ENCODE measurements around the gene KNOP1.
"Not testable (repeated sequence)": the region's sequence is repeated elsewhere in the genome, so short reads cannot be mapped to it uniquely, and the experiment has no call there.

KNOP1 gene

DNA sequence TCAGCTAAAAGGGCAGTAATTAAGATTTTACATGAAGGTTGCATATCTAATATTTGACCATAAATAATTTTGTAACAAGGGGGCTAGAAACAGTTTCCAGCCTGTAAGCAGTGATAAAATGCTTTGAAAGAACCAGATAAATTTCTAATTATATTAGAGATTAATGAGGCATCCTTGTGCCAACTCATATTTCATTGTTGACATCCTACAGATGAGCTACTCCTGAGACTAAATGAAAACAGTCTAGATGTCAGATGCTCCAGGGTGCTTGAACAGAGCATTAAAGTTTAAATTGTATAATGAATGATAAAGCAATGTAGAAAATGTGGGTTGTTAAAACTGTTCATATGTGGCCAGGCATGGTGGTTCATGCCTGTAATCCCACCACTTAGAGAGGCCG lies 23.3 kb upstream of the KNOP1 start:
- DNase-seq (ENCODE audit: low read depth): no peak

DNA sequence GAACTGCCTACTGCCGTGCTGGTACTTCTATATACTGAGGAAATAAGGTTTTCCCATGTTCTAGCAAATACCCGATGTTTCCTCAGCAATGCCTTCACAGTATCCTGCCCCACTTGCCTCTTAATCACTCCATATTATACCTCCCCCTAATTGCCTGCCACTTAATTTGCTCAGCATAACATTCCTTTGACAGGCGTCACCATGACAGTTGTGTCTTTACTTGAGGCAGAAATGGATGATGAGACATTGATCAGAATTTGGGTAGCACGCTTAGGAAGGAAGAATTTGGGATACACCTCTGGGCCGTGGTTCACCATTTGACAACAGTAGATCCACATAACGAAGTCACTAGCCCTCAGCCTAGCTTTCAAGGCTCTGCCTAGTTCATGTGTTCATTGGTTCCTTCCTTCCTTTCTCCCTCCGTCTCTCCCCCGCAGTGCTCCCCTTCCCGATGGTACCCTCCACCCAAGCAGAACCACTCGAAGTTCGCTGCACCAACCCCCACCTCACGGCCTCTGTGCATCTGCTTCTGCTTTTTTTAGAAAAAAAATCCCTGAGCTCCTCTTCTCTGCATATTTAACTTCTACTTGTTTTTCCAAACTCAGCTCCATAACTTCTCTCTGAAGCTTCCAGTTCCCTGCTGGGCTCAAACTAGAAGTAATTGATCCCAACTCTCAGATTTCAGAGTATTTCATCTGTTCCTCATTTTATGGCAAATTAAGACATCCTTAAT lies 19.4 kb upstream of the KNOP1 start:
- no peak for DNase-seq (ENCODE audit: low read depth)

DNA sequence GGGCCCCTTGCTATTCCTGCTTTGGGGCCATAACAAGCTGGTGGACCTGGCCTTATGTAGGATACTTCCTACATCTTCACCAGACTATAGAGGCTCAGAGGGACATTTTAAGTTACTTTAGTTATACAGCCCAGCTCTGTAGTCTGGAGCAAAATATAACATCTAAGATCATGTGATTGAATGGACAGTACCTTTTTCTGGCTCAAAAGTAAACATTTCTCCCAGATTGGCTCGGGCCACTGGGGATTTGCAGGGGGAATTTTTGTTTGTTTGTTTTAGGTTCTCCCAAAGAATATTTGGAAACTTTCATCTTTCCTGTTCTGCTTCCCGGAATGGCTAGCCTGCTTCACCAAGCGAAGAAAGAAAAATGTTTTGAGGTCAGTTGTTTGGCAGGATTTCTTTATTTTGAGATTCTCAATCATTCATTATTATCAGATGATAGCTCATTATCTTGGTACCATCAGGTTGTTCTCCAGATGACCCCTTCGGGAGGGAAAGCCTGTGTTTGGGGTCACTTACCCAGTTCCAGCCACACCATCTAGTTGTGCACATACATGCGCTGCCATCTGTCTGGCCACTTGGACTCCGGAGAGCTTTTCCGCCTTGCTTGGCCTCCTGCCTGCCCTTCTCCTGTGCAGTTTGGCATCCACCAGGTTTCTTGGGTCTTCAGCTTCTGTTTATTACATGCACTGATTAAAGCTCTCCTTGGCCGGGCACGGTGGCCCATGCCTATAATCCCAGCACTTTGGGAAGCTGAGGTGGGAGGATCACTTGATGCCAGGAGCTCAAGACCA lies 17.2 kb upstream of the KNOP1 start:
- DNase-seq (ENCODE audit: low read depth): no peak

DNA sequence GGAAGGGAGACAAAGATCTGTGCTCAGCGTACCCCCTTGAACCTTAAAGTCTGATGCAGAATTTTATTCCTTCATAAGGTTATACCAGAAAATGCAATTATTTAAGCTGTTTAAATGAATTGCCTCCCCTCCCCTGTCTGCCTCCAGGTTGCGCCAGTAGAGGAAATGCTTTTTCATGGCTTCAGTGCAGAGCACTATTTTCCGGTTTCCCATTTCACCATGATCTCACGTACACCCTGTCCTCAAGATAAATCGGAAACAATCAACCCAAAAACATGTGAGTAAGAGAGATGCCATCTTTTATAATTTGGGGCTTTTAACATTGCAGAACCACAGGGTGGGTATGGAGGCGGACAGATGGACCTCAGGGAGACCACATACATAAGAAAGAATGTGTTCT lies 15.5 kb upstream of the KNOP1 start:
- DNase-seq (ENCODE audit: low read depth): no peak

DNA sequence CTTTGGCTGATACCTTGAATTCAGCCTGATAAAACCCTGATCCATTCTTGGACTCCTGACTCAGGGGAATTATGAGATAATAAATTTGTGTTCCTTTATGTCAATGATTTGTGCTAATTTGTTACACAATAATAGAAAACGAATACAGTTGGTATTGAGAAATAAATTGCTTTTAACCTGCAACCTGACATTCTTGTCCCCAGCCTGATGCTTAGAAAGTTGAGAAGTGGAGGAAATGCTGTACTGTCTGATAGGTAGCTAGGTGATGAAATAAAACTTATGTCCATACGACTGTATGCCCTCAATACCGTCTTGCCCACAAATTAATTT lies 10.6 kb upstream of the KNOP1 start:
- no peak for DNase-seq (ENCODE audit: low read depth)

DNA sequence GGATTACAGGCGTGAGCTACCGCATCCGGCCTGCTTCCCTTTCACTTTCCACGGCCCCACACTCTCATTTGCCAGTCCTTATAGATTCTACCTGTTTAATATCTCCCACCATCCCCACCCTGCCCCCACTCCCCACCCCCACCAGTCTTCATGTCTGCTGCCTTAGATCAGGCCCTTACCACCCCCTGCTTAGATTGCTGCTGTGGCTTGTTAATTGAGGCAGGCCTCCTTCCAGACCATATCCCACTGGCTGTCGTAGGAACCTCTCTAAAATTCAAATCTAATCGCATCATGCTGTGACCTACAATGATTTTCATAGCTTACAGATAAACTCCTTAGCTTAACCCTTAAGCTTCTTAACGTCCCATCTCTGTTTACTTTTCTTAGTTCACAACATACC lies 5.0 kb upstream of the KNOP1 start:
- DNase-seq (ENCODE audit: low read depth): no peak

DNA sequence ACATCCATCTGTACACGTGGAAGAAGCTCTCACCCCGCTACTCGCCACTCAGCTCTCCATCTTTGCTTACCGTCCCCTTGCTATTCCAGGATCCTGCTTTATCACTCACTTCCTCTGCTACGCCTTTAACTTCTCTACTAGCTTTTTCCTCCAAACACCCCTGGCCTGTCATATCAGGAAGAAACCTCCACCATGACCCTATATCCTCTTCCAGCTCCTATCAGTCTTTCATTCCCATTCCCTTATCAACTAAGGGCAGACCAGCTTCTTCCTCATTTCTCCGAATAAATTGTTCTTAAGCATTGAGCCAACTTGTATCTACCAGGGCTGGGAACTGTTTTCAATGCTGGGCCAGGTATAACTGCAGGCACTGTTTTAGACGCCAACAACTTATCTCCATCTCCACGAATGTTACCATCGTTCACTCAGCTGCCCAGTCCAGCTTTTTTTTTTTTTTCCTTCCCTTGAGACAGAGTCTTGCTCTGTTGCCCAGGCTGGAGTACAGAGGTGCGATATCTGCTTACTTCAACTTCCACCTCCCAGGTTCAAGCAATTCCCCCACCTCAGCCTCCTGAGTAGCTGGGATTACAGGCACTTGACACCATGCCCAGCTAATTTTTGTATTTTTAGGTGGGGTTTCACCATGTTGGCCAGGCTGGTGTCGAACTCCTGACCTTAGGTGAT lies 4.4 kb upstream of the KNOP1 start:
- DNase-seq (ENCODE audit: low read depth): no peak

DNA sequence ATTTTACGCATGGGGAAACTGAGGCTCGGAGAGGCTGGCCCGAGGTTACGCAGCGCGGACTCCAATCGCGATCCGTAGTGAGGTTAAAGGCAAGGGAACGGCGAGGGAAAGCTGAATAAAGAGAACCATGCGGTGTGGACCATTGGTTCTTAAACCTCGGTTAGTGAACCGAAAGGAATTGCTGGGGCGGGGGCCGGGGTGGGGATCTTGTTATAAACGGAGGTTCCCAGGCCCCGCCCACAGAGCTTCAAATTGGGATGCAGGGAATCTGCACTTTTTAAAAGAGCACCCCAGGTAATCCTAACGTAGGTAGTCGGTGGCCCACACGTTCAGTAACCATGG lies 568 bp upstream of the KNOP1 start:
- no peak for DNase-seq (ENCODE audit: low read depth)

DNA sequence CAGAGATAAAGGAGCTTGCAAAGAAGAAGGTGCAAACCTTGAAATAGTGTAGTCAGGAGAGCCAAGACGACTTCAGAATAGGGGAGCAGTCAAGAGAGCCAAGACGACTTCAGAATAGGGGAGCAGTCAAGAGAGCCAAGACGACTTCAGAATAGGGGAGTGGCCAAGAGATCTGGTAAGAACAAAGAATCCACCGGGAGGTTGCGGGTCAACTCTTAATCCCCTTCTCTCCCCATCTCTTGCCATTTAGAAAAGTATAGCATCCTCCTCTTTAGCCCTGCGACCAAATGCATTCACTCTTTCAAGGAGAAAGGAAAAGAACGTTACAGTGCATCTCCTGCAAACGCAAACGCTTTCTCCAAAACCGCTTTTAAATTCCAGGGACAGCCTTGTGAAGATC lies 713 bp downstream of the KNOP1 start:
- no peak for DNase-seq (ENCODE audit: low read depth)

DNA sequence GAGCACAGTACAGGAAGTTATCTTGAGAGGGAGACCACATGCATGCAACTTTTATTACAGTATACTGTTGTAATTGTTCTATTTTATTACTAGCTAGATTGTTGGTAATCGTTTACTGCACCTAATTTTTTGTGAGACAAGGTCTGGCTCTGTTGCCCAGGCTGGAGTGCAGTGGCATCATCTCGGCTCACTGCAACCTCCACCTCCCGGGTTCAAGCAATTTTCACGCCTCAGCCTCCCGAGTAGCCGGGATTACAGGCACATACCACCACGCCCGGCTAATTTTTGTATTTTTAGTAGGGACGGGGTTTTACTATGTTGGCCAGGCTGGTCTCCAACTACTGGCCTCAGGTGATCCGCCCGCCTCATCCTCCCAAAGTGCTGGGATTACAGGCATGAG lies 1.3 kb downstream of the KNOP1 start:
- not testable (repeated sequence) for DNase-seq (ENCODE audit: low read depth)

DNA sequence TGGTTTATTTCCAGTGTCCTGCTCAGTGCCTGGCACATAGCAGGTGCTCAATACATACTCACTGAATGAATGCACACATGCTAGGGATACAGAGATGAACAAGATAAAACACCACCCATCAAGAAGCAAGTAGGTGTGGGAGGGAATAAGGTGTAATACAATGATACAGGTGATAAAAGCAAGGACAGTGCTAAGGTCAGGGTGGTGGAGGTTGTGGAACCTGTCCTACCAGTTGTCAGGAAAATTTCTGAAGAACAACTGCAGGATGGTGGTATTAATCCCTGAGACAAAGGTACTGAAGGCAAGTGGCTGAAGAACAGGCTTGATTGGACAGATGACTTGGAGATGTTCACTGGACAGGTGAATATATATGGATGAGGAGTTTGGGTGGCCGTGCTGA lies 1.8 kb downstream of the KNOP1 start:
- no peak for DNase-seq (ENCODE audit: low read depth)

DNA sequence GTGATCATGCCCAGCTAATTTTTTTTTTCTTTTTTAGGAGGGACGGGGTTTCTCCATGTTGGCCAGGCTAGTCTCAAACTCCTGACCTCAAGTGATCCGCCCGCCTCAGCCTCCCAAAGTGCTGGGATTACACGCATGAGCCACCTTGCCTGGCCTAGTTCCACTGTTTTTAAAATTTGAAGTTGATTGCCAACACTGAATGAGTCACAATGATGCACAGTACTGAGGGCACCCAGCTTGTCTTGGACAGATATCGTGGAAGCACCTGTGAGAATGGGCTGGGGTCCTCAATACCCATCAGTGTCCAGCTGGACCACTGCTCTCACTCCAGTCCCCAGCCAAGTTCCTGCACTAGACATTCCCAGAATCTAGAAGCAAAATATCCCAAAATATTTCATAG lies 2.5 kb downstream of the KNOP1 start:
- DNase-seq (ENCODE audit: low read depth): no peak

DNA sequence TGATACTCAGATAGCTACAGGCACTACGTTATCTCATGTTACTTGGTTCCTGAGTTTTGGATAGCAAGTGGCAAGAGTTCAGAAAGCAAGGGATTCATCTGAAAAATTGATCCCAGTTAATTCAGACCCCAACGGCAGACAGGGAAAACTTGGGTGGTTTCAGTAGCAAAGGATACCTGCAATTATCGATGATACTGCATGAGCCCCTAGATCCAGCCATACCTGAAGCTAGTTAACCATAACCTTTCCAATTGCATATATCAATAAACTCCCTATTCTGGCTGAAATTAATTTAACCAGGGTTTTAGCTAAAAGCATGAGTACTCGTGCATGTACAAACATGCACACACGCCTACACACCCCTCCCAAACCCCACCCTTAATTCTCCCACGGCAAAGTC lies 4.3 kb downstream of the KNOP1 start:
- DNase-seq (ENCODE audit: low read depth): no peak

DNA sequence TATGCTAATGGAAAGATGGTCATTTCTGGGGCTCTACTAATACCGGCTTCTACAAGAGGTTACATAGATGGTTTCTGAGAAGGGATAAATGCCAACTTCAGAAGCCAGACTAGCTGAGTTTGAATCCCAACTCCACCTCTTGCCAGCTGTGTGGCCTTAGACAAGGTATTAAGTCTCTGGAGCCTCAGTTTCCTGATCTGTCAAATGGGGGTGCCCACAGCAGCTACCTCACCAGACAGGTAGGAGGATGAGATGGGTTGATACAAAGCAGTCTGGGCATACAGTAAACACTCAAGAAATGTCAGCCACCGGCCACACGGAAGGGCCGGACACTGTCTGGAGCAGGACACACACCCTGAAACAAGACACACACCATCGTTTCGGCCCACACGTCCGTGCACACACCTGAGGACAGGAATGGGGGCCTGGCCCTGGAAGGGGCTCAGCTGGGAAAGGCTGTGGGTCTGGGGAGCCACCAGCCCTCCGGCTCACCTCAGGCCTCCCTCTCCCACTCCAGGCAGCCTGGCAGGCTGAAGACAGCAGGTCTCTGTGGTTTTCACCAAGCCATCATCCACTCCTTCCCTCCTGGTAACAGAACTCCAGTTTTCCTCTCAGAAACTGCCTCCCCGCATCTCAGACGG lies 5.5 kb downstream of the KNOP1 start:
- DNase-seq (ENCODE audit: low read depth): no peak

DNA sequence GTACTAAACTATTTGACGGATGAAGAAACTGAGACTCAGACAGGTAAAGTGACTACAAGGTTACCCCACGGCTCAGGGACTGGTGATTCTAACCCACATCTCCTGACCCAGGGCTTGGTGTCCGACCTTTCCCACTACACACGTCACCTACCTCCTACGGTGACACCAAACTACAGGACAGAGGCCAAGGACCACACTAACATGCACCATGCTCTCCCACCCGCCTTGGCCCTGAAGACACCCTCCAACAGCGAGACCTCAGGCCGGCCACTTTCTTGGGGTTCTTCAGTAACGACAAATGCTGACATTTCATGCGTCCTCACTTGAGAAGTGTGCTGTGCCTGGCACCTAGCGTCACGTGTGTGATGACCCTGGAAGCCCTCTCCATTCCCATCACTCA lies 6.4 kb downstream of the KNOP1 start:
- no peak for DNase-seq (ENCODE audit: low read depth)

DNA sequence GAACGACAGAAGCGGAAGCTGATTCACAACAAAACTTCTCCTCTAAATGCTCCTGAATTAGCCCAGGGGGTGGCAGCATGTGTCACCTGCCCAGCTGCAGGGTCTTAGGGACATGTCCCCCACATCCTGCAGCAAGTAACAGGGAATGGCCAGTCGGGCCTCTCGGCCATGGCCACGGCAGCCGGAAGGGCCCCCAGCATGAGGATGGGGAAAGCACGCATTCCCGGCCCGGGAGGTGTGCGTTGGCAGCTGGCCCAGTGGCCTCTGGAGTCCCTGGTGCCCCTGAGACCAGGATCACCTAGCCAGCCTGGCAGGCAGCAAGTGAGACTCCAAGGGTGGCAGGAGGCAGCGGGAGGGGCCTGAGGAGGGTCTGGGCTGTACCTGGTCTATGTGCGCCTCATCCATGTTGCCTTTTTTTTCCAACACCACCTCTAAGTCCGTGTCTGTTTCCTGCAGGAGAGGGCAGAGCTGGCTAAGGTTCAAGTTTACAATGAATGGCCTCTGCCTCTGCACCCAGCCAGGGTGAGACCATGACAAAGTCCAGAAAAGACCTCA lies 7.0 kb downstream of the KNOP1 start:
- DNase-seq (ENCODE audit: low read depth): no peak

DNA sequence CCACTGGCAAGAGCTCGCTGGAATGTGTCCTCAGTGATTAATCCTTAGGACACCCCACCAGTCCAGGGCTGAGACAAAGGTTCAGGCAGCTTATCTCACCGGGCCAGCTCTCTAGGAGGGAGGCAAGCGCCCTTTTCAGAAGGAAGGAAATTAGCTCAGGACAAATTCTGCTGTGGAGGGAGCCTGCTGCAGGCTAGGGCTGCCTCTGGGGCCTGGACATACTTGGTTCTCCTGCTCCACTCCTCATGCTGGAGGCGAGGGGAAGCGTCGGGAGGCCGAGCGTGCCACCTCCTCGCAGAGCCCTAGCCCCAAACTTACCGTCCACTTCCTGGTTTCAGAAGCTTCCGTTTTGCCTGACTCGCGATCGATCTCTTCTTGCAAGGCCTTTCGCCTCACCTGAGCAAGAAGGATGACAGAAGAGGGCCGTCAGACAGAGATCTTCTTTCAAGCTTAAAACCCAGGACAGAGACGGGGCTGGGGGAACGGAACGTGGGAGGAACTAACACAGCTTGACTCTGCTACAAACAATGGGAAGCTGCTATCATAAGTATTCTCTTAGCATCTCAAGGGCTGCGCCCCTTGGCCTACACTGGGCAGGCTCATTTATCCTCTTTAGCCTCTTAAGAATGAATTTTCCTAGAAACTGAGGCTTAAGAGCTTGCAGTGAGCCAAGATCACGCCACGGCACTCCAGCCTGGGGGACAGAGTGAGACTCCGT lies 7.7 kb downstream of the KNOP1 start:
- no peak for DNase-seq (ENCODE audit: low read depth)

DNA sequence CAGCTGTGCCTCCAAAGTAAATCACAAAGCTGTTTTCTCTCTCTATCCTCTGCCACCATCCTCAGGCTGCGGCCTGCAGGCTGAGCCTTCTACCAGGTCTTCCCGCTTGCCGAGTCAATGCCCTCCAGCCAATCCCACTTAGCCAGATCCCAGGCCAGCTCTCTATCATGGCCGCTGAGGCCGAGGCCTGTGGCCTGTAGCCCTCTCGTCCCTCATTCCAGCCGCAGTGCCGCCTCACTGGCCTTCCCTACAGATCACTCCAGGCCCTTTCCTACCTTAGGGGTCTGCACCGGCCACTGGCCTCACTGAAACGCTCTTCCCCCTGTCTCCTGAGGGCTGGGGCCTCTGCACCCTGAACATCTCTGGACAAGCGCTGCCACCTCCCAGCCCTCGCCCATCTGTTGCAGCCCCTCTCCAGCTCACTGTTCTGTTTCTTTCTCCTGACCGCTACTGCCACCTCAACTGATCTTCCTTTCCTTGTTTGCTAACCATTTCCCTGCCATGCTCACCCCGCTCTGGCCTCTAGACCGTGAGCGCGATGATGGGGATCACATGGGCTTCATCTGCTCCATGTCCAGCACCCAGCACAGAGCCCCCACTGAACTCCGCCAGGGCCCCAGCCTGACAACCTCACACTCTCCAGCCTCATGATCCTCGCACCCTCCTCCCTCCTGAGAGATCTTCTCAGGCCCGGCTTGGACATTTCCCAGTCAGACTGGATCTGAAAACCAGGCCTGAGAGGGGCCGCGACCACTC lies 8.5 kb downstream of the KNOP1 start:
- no peak for DNase-seq (ENCODE audit: low read depth)

DNA sequence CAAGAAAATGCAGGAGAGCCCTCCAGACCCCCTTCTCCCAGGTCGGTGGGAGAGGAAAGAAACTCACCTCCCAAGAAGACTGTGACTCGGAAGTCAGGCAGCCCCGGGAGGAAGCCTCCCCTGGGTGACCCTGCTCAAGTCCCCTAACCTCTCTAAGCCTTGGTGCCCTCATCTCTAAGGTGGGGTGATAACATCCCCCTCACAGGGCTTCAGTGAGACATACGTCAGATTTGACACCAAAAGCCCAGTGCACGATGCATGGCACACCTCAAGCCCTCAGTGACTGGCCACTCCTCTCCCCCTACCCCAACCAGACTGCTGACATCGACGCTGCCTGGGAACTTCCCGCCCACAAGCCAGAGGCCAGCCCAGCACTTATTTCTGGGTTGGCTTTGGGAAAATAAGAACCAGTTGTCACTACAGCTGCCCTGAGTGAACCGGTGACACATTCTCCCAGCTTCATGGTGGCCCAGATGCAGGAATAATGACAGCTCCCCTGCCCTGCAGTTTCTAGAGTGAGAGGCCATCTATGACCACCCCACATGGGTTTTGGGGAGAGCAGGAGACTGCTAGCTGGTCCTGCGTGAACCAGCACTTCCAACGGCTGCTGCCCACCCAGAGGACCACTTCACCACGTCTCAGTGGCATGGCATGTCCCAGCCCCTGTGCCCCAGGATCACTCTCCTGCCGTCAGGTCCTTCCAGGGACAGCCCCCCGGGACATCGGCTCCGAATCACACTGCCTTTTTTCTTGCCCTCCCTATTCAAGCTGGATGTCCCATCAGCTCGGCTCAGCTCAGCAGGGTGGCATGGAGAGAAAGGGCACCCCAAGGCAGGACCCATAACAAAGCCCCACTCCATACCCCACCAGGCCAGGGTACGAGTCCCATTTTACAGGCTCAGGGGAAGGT lies 9.5 kb downstream of the KNOP1 start:
- no peak for DNase-seq (ENCODE audit: low read depth)
